NCI-H2171 treated with DMSO at 0.1 percent for 48 hours (cell line): Measurements from ENCODE around the gene DPF1.
"Not testable (repeated sequence)": the region's sequence is repeated elsewhere in the genome, so short reads cannot be mapped to it uniquely, and the experiment has no call there.

Experiments
- DNase-seq: peaks from one replicate; lab custom pipeline; 2025; lab: John Stamatoyannopoulos, UW

The DPF1 gene

GRCh38 chr19:38224014-38224862 lies at the start of gene DPF1:
Gene DPF1, minus strand, starts transcription at chr19:38224222. Its CDS starts 80 bp downstream, at chr19:38224142.
- peak; percentile 82 for DNase-seq

GRCh38 chr19:38273499-38273898 lies 49.5 kb upstream of the DPF1 start:
- DNase-seq: no peak

GRCh38 chr19:38270587-38271167 lies 46.7 kb upstream of the DPF1 start:
- no peak for DNase-seq

- DNase-seq: no peak
Observed at GRCh38 chr19:38268539-38268938, 44.5 kb upstream of the DPF1 start.

- DNase-seq: no peak
Observed at GRCh38 chr19:38267761-38268483, 43.9 kb upstream of the DPF1 start.

GRCh38 chr19:38266981-38267597 lies 43.1 kb upstream of the DPF1 start:
- peak; percentile 10 for DNase-seq

- DNase-seq: peak; percentile 92
Observed at GRCh38 chr19:38265921-38266429, 42.0 kb upstream of the DPF1 start.

- no peak for DNase-seq
Observed at GRCh38 chr19:38265213-38265861, 41.3 kb upstream of the DPF1 start.

GRCh38 chr19:38264486-38265212 lies 40.6 kb upstream of the DPF1 start, which contains the start of gene SPINT2:
Gene SPINT2, plus strand, starts transcription at chr19:38264573. Its CDS starts 320 bp downstream, at chr19:38264893.
- peak; percentile 96 for DNase-seq

- peak; percentile 96 for DNase-seq
Observed at GRCh38 chr19:38263689-38264485, 39.9 kb upstream of the DPF1 start.

- DNase-seq: no peak
Observed at GRCh38 chr19:38262585-38263268, 38.7 kb upstream of the DPF1 start.

- not testable (repeated sequence) for DNase-seq
Observed at GRCh38 chr19:38261942-38262341, 37.9 kb upstream of the DPF1 start.

GRCh38 chr19:38255383-38256014 lies 31.5 kb upstream of the DPF1 start:
- peak; percentile 26 for DNase-seq

GRCh38 chr19:38253788-38254187 lies 29.8 kb upstream of the DPF1 start:
- no peak for DNase-seq

- peak; percentile 81 for DNase-seq
Observed at GRCh38 chr19:38252941-38253691, 29.1 kb upstream of the DPF1 start.

GRCh38 chr19:38252385-38252784 lies 28.4 kb upstream of the DPF1 start:
- peak; percentile 65 for DNase-seq

- peak; percentile 96 for DNase-seq
Observed at GRCh38 chr19:38251564-38252051, 27.6 kb upstream of the DPF1 start.
